Cardiac septum (tissue), 1 donor: ENCODE data around the gene RPP25L. TPM values are rescaled to one million over a fixed set of nuclear protein-coding genes. Genes with fewer than 3 reads are reported as not detected.

Experiments used
- DNase-seq: peaks from one replicate; pipeline ENCODE4 v3.0.0-alpha.2; 2020; ENCODE audit warnings: low spot score
- intact Hi-C: fragments of 100-400 bp; cut with DNase I; formaldehyde crosslinking; loops from one replicate; pipeline ENCODE4 v1.14.0; 2022
- total RNA-seq: library from RNA; stranded (reverse); fragmentation: NEBNext Ultra II Directional; extraction: Animal tissue kit (Norgen Biotek cat#: 25700); gene quantifications from one replicate; pipeline ENCODE4 v1.2.1, GENCODE V29; 2021
- donor health status: DM: no; HTN: no; CAD: no.

RPP25L gene
- total RNA-seq, 1 donor from 2014 or later: 39.4 TPM

GRCh38 chr9:34620061-34620994 is 8.4 kb upstream of the RPP25L start, which contains the start of gene DCTN3:
DCTN3 (minus strand) TSS chr9:34620495; CDS start chr9:34620464, 31 bp downstream.
- intact Hi-C loops: loop anchor here (1.0 kb wide), 1 partner anchor 8 kb away; the partner anchor contains the start of gene RPP25L
- DNase-seq: peak; percentile 95

DNA sequence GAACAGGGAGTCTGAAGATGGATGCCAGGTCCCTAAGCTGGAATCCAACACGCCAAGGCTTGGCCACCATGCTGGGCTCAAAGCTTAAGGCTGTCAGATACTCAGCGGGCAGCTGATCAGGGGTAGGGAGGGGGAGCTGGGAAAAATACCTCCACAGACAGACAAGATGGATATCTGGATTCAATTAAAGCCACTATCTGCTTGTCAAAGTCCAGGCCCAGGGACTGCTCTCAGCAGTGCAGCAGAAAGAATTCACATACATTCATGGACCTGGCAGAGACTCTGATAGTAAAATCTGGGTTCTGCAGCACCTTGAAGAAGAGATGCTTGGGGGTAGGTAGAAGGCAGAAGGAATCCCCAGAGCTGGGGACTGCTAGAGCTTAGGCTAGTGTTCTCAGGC is 3.2 kb upstream of the RPP25L start:
- intact Hi-C loops: no loop called here
- no peak for DNase-seq

- intact Hi-C loops: loop anchor here (1.0 to 5.0 kb wide), 4 partner anchors 7 to 156 kb away; partner anchors contain the start of genes DCTN3, DNAI1, FAM219A and GALT
- DNase-seq: no peak
Observed at GRCh38 chr9:34612788-34613390, 992 bp upstream of the RPP25L start.

GRCh38 chr9:34611251-34611810 is 566 bp downstream of the RPP25L start:
- intact Hi-C loops: loop anchor here (5.0 kb wide), 2 partner anchors 36 to 154 kb away; partner anchors contain the start of genes DNAI1, FAM219A and GALT
- no peak for DNase-seq

DNA sequence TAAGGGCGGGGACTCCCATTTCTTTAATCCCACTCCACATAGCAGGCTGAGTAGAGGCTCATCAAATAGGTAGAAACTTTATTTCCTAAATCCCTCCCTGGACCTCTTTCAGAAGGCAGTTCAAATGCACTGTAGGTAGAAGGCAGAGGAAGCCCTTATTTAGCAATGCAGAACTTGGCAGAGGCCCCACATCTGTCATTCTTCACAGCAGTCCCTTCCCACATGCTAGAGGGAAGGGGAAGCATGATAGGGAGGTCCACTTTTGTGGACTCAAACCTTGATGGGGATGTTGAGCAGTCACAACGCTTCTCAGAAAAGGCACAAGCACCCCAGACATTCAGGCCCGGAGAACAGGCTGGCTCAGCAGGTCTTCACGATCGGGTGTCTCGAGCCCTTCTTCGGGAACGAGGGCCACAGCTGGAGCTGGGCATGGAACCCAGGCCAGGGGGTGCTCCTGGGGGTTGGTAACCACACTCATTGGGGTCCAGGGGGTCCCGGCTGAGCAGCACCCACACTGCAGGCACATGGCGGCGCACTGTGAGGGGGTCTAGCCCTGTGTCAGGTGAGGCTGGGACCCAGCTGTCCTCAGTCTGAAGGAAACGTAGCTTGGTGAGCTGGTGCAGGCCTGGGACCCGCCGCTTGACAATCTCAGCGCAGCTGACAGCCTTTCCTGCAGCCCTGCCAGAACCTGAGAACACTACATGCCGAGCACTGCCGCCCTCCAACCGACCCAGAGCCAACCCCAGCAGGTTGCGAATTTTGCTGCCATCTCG is 1.3 kb downstream of the RPP25L start:
- no peak for DNase-seq
- intact Hi-C loops: loop anchor here (5.0 kb wide), 2 partner anchors 37 to 153 kb away; partner anchors contain the start of genes DNAI1, FAM219A and GALT

- intact Hi-C loops: no loop called here
- DNase-seq: no peak
Observed at GRCh38 chr9:34607331-34607730, 4.6 kb downstream of the RPP25L start.

DNA sequence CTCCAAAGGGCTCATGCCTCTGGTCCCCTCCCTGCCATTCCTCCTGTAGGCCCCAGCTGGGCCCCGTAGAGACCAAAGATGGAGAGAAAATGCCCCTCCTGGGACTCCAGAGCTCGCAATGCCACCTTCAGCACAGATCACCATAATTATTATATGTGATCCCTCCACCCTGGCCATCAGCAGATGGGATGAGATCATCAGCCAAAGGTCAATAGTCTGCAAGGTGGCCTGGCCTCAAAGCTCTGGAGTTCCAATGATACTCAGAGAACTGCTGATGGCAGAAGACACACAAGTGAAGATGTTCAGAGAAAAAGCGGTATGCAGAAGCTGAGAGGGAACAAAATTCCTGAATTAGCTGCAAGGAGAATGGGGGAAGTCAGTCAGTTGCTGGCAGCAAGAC is 5.0 kb downstream of the RPP25L start:
- DNase-seq: no peak
- intact Hi-C loops: no loop called here

DNA sequence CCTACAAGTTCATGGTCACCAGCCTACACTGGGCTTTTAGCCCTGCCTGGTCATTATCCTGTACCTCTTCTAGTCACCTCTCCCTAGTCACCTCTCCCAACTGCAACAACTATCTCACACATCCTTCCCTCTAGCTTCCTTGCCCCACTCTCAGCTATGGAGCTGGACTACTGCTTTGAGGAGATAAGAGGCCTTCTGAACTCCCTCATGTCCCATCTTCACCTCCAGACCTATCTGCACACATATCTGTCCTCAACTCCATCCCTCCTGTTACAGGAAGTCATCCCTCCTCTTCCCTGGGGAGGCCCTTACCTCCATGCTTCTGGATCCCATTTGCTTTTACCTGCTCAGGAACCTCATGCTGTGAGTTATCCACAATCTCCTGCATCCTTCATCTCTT is 5.7 kb downstream of the RPP25L start:
- intact Hi-C loops: no loop called here
- no peak for DNase-seq

- peak; percentile 89 for DNase-seq
- intact Hi-C loops: loop anchor here (5.0 kb wide), 1 partner anchor 266 kb away; no protein-coding TSS in a partner anchor
Observed at GRCh38 chr9:34603610-34604231, 8.2 kb downstream of the RPP25L start.

DNA sequence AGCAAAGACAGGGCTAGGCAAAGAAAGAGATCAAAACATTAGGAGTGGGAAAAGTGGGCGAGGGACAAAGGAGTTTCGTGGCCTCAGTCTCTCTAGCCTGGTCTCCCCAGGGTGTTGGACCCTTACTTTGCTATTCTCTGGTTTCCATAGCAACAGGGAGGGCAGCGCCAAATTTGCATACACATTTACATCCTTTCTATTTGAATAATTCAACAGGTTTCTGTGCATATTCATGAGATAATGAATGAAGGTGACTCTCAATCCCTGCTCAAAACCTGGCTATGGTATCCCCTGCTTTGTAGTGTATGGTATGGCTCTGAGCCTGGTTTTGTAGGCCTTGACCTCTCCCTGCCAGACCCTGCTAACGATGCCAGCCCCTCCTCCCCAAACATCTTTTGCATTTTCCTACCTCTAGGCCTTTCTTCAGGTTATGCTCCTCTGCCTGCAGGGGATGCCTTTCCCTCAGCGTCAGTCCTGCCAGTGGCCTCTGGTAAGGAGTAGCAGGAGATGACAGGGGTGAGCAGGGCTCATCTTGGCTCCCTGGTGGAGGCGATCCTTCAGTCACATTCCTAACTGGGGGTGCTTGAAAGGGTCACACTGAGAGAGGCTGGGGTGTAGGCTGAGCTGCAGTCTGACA is 9.8 kb downstream of the RPP25L start:
- DNase-seq: no peak
- intact Hi-C loops: loop anchor here (5.0 kb wide), 1 partner anchor 265 kb away; no protein-coding TSS in a partner anchor

GRCh38 chr9:34600908-34601307 is 11.0 kb downstream of the RPP25L start:
- intact Hi-C loops: loop anchor here (5.0 kb wide), 1 partner anchor 264 kb away; no protein-coding TSS in a partner anchor
- no peak for DNase-seq

DNA sequence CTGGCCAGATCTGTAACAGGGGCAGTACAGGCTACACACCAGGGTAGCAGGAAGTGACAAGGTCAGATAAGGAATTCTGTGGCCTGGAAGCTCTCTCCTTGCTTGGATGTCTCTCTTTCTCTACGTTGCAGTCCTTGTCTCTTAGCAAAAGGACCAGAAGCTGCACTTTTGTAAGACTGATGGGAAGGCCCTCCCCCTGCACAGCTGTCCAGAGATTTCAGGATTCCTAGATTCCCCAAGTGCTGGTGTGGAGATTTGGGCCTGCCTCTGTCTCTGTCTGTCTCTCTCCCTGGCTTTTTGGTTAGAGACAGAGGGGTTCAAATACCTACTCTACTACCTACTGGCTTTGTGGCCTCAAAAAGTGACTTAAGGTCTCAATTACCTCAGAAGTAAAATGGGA is 12.4 kb downstream of the RPP25L start:
- intact Hi-C loops: no loop called here

GRCh38 chr9:34594177-34594576 is 17.7 kb downstream of the RPP25L start:
- no peak for DNase-seq
- intact Hi-C loops: loop anchor here (5.0 kb wide), 3 partner anchors 92 to 192 kb away; no protein-coding TSS in a partner anchor

More for the DNA sequence above, 12.4 kb downstream of the RPP25L start:
- no peak for DNase-seq

DNA sequence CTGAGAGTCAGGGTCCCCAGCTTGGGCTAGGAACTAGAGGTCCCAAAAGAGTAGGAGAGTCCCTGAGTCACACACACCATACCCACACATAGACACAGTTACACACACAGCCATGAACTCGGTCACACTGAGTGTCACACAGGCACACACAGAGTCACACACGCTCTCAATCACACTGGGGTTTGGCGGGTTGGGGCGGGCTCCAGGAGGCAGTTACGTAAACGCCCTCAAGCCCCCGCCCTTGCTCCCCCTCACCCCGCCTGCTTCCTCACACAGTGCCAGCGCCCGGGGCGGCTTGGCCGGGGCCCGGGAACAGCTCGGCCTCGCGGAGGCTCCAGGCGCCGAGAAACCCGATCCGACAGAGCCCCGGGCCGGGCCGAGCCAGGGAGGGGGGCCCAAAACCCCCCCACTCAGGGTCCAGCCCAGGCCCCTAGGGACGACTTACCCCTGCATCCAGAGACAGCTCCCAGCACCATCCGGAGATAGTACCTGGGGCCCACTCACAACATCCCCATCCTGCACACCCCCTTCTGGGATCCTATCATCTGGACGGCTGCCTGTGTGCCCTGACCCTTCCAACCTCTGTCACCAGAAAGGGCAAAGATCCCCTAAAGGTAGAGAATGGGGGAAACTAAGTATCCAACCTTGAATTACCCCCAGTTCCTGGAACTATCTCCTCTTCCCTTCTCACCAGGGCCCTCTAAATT is 18.8 kb downstream of the RPP25L start:
- intact Hi-C loops: loop anchor here (5.0 kb wide), 3 partner anchors 91 to 191 kb away; no protein-coding TSS in a partner anchor
- DNase-seq: no peak

GRCh38 chr9:34591917-34592866 is 19.7 kb downstream of the RPP25L start:
- intact Hi-C loops: loop anchor here (1.0 to 5.0 kb wide), 4 partner anchors 44 to 190 kb away; no protein-coding TSS in a partner anchor
- DNase-seq: no peak

DNA sequence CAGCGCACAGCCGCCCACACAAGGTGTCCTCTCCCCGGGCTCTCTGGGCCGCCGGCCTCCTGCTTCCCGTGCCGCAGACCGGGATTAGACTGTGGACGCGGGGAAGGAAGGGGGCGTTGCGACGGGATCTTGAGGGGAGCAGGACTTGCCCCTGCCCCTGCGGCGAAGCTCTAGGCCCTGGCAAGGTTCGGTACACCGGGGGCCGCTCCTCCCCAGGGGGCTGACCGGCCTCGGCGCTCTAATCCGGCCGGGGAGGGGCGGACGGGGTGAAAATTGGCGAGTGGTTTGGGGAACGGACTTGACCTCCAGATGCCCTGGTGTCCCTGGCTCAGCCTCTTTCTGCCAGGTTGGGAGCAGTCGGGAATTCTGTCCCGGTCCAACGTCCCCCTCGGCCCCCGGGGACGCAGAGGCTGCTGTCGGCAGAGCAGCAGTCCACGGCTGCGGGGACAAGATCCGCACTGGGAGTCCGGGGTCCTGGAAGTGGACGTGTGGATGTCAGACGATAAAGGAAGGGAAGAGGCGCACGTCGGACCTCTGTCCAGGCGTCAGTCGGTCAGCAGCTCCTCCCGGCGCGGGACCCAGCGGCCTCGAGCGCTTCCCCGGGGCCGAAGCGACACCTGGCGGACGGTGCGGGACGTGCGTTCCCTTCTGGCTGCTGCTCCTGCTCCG is 20.5 kb downstream of the RPP25L start:
- intact Hi-C loops: loop anchor here (1.0 to 5.0 kb wide), 4 partner anchors 43 to 189 kb away; no protein-coding TSS in a partner anchor
- peak; percentile 94 for DNase-seq
